GM23338 (cell line): Measurements from ENCODE around the gene PPP2R2B. TPM values are rescaled to one million over a fixed set of nuclear protein-coding genes. Genes with fewer than 3 reads are reported as not detected.

Source experiments
- ATAC-seq: fragments of 200-7000 bp; cut with Tn5 transposase; 3 replicates; pipeline ENCODE4 v1.9.1; 2020
- DNase-seq: peaks from one replicate; pipeline ENCODE4 v3.0.0-alpha.2; 2015; ENCODE audit warnings: low spot score
- H2AFZ ChIP-seq: fragments of 200-600 bp; sonication (generic); 2 replicates; pipeline ENCODE4 v1.8.0; 2016; ENCODE audit warnings: antibody characterized with exemption, mild to moderate bottlenecking, moderate library complexity
- H3F3A ChIP-seq: fragments of 200-600 bp; sonication (generic); replicated peaks from 2 replicates; pipeline ENCODE4 v1.8.0; 2017; ENCODE audit warnings: antibody characterized with exemption, mixed run types, low read depth
- H3K27ac ChIP-seq: fragments of 200-600 bp; sonication (generic); 2 replicates; pipeline ENCODE4 v1.6.1; 2016; ENCODE audit warnings: low read depth
- H3K27me3 ChIP-seq: fragments of 200-600 bp; sonication (generic); 2 replicates; pipeline ENCODE4 v1.8.0; 2016; ENCODE audit warnings: mild to moderate bottlenecking, mixed run types, moderate library complexity; ENCODE audit not compliant: insufficient read depth
- H3K36me3 ChIP-seq: fragments of 200-600 bp; sonication (generic); 2 replicates; pipeline ENCODE4 v1.8.0; 2016; ENCODE audit warnings: mild to moderate bottlenecking; ENCODE audit not compliant: insufficient read depth
- H3K4me1 ChIP-seq: fragments of 200-600 bp; sonication (generic); 2 replicates; pipeline ENCODE4 v1.8.0; 2016; ENCODE audit warnings: mild to moderate bottlenecking, moderate library complexity; ENCODE audit not compliant: insufficient read depth
- H3K4me2 ChIP-seq: fragments of 200-600 bp; sonication (generic); 2 replicates; pipeline ENCODE4 v1.7.1; 2017; ENCODE audit warnings: mixed run types
- H3K4me3 ChIP-seq: fragments of 200-600 bp; sonication (generic); 2 replicates; pipeline ENCODE4 v1.6.1; 2016; ENCODE audit warnings: mixed run types
- H3K79me2 ChIP-seq: fragments of 200-600 bp; sonication (generic); replicated peaks from 2 replicates; pipeline ENCODE4 v1.8.0; 2017; ENCODE audit warnings: mild to moderate bottlenecking; ENCODE audit not compliant: insufficient read depth
- H3K9me2 ChIP-seq: fragments of 200-600 bp; sonication (generic); 2 replicates; pipeline ENCODE4 v1.8.0; 2017; ENCODE audit not compliant: insufficient read depth
- H4K20me1 ChIP-seq: fragments of 200-600 bp; sonication (generic); replicated peaks from 2 replicates; pipeline ENCODE4 v1.8.0; 2017; ENCODE audit warnings: mild to moderate bottlenecking; ENCODE audit not compliant: insufficient read depth
- H3K27ac Mint-ChIP-seq: 2 replicates; pipeline ENCODE4 v1.8.0; 2020; ENCODE audit warnings: inconsistent platforms, mild to moderate bottlenecking, moderate library complexity, mixed read lengths
- H3K27me3 Mint-ChIP-seq: 3 replicates; pipeline ENCODE4 v1.8.0; 2022; ENCODE audit warnings: low read depth, mild to moderate bottlenecking, moderate library complexity, mixed read lengths, inconsistent platforms; ENCODE audit not compliant: insufficient read depth, poor library complexity
- H3K36me3 Mint-ChIP-seq: 3 replicates; pipeline ENCODE4 v1.8.0; 2021; ENCODE audit warnings: low read depth, mild to moderate bottlenecking, inconsistent platforms, moderate library complexity, mixed read lengths
- H3K4me1 Mint-ChIP-seq: 3 replicates; pipeline ENCODE4 v1.8.0; 2020; ENCODE audit warnings: mild to moderate bottlenecking, inconsistent platforms, mixed read lengths
- H3K4me3 Mint-ChIP-seq: 3 replicates; pipeline ENCODE4 v1.8.0; 2021; ENCODE audit warnings: moderate library complexity, mild to moderate bottlenecking, inconsistent platforms, mixed read lengths
- H3K9me3 Mint-ChIP-seq: 3 replicates; pipeline ENCODE4 v1.8.0; 2020; ENCODE audit warnings: moderate library complexity, mild to moderate bottlenecking, inconsistent platforms, mixed read lengths
- CREB1 ChIP-seq: fragments of 250-450 bp; sonication (Bioruptor Pico); IDR thresholded peaks from 2 replicates; pipeline ENCODE4 v1.5.0; 2020; ENCODE audit warnings: low read depth, mild to moderate bottlenecking, moderate library complexity
- CTCF ChIP-seq, 2 experiments: fragments of 200-600 bp in 1 of 2; sonication (generic) in 1 of 2; conservative IDR thresholded peaks; 2 replicates each; pipeline versions ENCODE4 v1.5.1 to v1.6.1; 2016 to 2017; ENCODE audit warnings: antibody characterized with exemption in 2 of 2, low read depth in 2 of 2, mild to moderate bottlenecking in 2 of 2, moderate library complexity in 1 of 2
- EZH2 ChIP-seq: fragments of 200-600 bp; sonication (generic); IDR thresholded peaks from one replicate; pipeline ENCODE4 v1.8.0; 2017; ENCODE audit warnings: antibody characterized with exemption, mild to moderate bottlenecking, low read depth; ENCODE audit not compliant: unreplicated experiment
- EZH2phosphoT487 ChIP-seq: fragments of 200-600 bp; sonication (generic); IDR thresholded peaks from one replicate; pipeline ENCODE4 v1.8.1; 2018; ENCODE audit warnings: antibody characterized with exemption; ENCODE audit not compliant: unreplicated experiment
- JUNB ChIP-seq: IDR thresholded peaks from one replicate; pipeline ENCODE4 v1.6.1; 2016; ENCODE audit warnings: antibody characterized with exemption; ENCODE audit not compliant: unreplicated experiment
- NANOG ChIP-seq: IDR thresholded peaks from 2 replicates; pipeline ENCODE4 v1.6.1; 2016; ENCODE audit warnings: antibody characterized with exemption, borderline replicate concordance
- REST ChIP-seq: IDR thresholded peaks from one replicate; pipeline ENCODE4 v1.6.1; 2018; ENCODE audit warnings: antibody characterized with exemption; ENCODE audit not compliant: unreplicated experiment
- ZNF331 ChIP-seq: fragments of 250-450 bp; sonication (Bioruptor Pico); IDR thresholded peaks from 2 replicates; pipeline ENCODE4 v1.5.0; 2020; ENCODE audit warnings: low read depth, mild to moderate bottlenecking, moderate library complexity
- polyA plus RNA-seq: library from polyadenylated mRNA; unstranded; fragments of >200 nt; fragmentation: Nextera tagmentation; extraction: Ambion mirVana; gene quantifications from 2 replicates; pipeline ENCODE4 v1.2.1, GENCODE V29; 2016
- total RNA-seq: library from RNA; depleted of rRNA; stranded (reverse); fragments of >200 nt; shearing (Covaris generic); gene quantifications from 2 replicates; pipeline ENCODE4 v1.2.3, GENCODE V29; 2014
- TF ChIP-seq, protein P1 (sequence below): fragments of 250-450 bp; sonication (Bioruptor Pico); IDR thresholded peaks from 2 replicates; pipeline ENCODE4 v1.5.0; 2020; ENCODE audit warnings: mild to moderate bottlenecking, moderate library complexity

The PPP2R2B gene
- total and polyA plus RNA-seq, 2 experiments from 2014 or later: 21.3 to 33.9 TPM

DNA sequence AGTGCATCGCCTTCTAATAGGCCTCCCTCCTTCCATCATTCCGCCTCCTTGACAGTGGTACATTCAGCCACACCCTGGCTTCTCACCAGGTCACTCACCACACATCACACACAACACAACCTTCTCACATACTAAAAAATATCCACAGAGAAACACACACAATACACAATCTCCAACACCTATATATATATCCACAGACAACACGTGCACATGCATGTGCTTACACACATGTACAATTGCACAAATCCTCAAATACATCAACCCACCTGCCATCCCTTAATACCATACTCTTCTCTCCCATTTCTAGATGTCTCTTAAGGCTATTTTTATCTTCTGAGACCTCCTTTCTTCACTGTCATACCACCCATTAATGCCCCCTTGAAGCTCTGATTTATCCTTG lies 57.6 kb downstream of the PPP2R2B start:
- ATAC-seq (no peak), DNase-seq (no peak)
- Histone ChIP-seq H3K27me3 (no peaks in the 10 kb centered on the region), H3F3A (0 out of 2 replicates have a peak, but pooled peaks cover 3% of the 10 kb centered on the region), H3K79me2 (no peaks in the 10 kb centered on the region), H2AFZ (no peak overlapping the region), H4K20me1 (0 out of 2 replicates have a peak, but pooled peaks cover 3% of the 10 kb centered on the region), H3K27ac (no peak overlapping the region), H3K36me3 (no peaks in the 10 kb centered on the region), H3K9me2 (no peaks in the 10 kb centered on the region), H3K4me2 (no peak overlapping the region), H3K4me3 (no peak overlapping the region), H3K4me1 (peaks cover 17% of the 10 kb centered on the region)
- peaks cover 19% of the 10 kb centered on the region for H3K4me1 Mint-ChIP-seq
- H3K36me3 Mint-ChIP-seq: no peaks in the 10 kb centered on the region
- H3K27ac Mint-ChIP-seq: no peak overlapping the region
- no peaks in the 10 kb centered on the region for H3K27me3 Mint-ChIP-seq
- no peak for TF ChIP-seq CREB1 (CRISPR knock-in tag)
- TF ChIP-seq NANOG: no peak
- no peak for TF ChIP-seq ZNF331 (CRISPR knock-in tag)
- TF ChIP-seq JUNB: no peak
- TF ChIP-seq EZH2: no peak
- TF ChIP-seq CTCF (conservative IDR thresholded peaks at IDR 0.05; ENCODE audit: low read depth in 2 of 2): no peak
- no peak for TF ChIP-seq REST
- TF ChIP-seq, protein P1, sequence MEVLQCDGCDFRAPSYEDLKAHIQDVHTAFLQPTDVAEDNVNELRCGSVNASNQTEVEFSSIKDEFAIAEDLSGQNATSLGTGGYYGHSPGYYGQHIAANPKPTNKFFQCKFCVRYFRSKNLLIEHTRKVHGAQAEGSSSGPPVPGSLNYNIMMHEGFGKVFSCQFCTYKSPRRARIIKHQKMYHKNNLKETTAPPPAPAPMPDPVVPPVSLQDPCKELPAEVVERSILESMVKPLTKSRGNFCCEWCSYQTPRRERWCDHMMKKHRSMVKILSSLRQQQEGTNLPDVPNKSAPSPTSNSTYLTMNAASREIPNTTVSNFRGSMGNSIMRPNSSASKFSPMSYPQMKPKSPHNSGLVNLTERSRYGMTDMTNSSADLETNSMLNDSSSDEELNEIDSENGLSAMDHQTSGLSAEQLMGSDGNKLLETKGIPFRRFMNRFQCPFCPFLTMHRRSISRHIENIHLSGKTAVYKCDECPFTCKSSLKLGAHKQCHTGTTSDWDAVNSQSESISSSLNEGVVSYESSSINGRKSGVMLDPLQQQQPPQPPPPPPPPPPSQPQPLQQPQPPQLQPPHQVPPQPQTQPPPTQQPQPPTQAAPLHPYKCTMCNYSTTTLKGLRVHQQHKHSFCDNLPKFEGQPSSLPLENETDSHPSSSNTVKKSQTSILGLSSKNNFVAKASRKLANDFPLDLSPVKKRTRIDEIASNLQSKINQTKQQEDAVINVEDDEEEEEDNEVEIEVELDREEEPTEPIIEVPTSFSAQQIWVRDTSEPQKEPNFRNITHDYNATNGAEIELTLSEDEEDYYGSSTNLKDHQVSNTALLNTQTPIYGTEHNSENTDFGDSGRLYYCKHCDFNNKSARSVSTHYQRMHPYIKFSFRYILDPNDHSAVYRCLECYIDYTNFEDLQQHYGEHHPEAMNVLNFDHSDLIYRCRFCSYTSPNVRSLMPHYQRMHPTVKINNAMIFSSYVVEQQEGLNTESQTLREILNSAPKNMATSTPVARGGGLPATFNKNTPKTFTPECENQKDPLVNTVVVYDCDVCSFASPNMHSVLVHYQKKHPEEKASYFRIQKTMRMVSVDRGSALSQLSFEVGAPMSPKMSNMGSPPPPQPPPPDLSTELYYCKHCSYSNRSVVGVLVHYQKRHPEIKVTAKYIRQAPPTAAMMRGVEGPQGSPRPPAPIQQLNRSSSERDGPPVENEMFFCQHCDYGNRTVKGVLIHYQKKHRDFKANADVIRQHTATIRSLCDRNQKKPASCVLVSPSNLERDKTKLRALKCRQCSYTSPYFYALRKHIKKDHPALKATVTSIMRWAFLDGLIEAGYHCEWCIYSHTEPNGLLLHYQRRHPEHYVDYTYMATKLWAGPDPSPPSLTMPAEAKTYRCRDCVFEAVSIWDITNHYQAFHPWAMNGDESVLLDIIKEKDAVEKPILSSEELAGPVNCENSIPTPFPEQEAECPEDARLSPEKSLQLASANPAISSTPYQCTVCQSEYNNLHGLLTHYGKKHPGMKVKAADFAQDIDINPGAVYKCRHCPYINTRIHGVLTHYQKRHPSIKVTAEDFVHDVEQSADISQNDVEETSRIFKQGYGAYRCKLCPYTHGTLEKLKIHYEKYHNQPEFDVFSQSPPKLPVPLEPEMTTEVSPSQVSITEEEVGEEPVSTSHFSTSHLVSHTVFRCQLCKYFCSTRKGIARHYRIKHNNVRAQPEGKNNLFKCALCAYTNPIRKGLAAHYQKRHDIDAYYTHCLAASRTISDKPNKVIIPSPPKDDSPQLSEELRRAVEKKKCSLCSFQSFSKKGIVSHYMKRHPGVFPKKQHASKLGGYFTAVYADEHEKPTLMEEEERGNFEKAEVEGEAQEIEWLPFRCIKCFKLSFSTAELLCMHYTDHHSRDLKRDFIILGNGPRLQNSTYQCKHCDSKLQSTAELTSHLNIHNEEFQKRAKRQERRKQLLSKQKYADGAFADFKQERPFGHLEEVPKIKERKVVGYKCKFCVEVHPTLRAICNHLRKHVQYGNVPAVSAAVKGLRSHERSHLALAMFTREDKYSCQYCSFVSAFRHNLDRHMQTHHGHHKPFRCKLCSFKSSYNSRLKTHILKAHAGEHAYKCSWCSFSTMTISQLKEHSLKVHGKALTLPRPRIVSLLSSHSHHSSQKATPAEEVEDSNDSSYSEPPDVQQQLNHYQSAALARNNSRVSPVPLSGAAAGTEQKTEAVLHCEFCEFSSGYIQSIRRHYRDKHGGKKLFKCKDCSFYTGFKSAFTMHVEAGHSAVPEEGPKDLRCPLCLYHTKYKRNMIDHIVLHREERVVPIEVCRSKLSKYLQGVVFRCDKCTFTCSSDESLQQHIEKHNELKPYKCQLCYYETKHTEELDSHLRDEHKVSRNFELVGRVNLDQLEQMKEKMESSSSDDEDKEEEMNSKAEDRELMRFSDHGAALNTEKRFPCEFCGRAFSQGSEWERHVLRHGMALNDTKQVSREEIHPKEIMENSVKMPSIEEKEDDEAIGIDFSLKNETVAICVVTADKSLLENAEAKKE (CRISPR knock-in tag): no peak
- TF ChIP-seq EZH2phosphoT487: no peak
- H3K4me3 Mint-ChIP-seq: no peak overlapping the region
- no peaks in the 10 kb centered on the region for H3K9me3 Mint-ChIP-seq
